HG03103 (cell line): Measurements from ENCODE around the gene SCART1.
"Not testable (repeated sequence)": the region's sequence is repeated elsewhere in the genome, so short reads cannot be mapped to it uniquely, and the experiment has no call there.

Source experiments
- ATAC-seq: cut with Tn5 transposase; IDR thresholded peaks from one replicate; pipeline ENCODE4 v1.9.1; 2021; ENCODE audit warnings: low read depth; ENCODE audit not compliant: unreplicated experiment

SCART1 gene

DNA sequence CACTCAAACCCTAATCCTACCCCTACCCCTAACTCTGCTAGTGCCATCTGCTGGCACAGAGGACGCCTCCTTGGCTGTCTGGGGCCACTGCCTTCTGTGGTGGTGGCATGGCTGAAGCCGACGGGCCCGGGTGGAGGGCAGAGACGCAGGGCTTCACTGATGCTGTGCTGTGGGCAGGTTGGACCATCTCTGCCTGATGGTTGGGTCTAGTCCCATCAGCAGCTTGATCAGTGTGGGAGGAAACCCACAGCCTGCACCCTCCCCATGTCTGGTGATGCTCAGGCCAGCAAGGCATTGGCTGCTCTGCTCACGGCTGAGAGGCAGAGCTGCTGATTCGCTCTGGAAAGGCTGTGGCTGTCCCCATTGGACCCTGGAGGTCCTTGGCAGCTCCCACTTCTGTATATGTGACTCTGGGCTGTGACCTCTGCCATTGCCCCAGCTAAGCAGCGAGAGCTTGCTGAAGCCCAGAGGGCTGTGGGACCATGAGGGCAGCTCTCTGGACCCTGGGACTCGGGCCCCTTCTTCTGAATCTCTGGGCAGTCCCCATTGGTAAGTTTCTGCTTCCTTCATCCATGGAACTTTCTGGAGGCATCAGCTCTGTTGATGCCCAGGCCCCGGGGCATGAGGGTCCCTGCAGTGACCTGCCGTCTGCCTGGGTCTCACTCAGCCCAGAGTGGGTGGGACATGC lies at the start of gene SCART1:
Gene SCART1 (plus strand): TSS at position 430 of the 688 bp plus-strand sequence. CDS start 53 bp downstream, at position 483.
- ATAC-seq: no peak

DNA sequence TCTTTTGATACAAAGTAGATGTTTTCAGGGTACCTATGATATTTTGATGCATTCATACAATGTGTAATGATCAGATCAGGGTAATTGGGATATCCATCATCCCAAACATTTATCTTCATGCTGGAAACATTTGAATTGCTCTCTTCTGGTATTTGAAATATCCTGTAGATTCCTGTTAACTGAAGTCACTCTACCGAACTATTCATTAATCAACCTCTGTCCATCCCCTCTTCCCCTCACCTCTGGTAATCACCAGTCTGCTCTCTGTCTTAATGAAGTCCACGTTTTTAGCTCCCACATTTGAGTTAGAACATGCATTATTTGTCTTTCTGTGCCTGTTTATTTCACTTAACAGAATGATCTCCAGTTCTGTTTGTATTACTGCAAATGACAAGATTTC lies 48.5 kb upstream of the SCART1 start:
- ATAC-seq: no peak

DNA sequence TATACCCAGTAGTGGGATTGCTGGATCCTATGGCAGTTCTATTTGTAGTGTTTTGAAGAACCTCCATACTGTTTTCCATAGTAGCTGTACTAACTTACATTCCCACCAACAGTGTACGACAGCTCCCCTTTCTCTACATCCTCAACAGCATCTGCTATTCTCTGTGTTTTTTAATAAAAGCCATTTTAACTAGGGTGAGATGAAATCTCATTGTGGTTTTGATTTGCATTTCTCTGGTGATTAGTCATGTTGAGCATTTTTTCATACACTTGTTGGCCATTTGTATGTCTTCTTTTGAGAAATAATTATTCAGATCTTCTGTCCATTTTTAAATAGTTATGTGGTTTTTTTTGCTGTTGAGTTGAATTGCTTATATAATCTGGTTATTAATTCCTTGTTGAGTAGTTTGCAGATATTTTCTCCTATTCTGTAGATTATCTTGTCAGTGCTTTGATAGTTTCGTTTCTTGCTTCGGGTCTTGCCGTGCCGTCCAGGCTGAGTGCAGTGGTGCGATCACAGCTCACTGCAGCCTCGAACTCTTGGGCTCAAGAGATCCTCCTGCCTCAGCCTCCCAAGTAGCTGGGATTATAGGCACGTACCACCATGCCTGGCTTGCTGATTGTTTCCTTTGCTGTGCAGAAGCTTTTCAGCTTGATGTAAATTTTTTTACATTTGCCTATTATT lies 47.8 kb upstream of the SCART1 start:
- peak; percentile 45 for ATAC-seq

DNA sequence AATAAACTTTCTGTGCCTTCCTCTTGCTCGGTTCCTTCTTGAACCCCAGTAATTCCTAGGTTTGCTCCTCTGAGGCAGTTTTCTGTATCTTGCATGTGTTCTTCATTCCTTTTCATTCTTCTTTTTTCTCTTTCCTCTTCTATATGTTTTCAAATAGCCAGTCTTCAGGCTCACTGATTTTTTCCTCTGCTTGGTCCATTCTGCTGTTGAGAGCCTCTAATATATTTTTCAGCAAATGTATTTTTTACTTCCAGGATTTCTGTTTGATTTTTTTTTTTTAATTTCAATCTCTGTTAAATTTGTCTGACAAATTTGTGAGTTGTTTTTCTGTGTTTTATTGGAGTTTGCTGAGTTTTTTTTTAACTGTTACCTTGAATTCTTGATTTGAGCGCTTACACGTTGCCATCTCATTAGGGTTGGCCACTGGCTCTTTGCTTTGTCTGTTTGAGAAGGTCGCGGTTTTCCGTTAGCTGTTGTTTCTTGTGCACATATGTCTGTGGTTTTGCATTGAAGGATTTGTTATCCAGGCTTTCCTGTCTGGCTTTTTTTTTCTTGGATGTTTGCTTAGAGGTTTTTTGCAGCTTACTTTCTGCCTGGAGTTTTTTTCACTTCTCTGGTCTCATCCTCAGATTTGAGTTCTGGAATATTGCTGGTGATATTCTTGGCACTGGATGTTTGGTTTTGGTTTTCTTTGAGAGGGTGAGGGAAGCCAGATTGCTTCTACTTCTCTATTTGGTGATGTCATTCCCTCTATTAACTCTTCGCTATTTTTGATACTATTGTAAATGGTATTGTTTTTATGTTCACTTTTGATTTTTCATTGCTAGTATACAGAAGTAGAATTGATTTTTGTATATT lies 42.0 kb upstream of the SCART1 start:
- no peak for ATAC-seq

DNA sequence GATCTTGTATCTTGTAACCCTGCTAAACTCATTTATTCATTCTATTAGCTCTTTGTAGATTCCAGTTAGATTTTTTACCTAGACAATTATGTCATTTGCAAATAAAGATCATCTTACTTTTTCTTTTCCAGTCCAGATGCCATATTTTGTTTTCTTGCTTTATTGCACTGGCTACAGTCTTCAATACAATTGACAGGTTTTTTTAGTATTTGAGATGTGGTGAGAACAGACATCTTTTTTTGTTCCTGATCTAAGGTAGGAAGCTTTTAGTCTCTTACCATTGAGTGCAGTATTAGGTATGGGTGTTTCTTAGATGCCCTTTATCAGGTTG lies 41.4 kb upstream of the SCART1 start:
- no peak for ATAC-seq

DNA sequence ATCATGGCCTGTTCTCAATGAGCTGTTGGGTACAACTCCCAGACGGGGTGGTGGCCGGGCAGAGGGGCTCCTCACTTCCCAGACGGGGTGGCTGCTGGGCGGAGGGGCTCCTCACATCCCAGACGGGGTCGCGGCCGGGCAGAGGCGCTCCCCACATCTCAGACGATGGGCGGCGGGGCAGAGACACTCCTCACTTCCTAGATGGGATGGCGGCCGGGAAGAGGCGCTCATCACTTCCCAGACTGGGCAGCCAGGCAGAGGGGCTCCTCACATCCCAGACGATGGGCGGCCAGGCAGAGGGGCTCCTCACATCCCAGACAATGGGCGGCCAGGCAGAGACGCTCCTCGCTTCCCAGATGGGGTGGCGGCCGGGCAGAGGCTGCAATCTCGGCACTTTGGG lies 39.3 kb upstream of the SCART1 start:
- not testable (repeated sequence) for ATAC-seq

DNA sequence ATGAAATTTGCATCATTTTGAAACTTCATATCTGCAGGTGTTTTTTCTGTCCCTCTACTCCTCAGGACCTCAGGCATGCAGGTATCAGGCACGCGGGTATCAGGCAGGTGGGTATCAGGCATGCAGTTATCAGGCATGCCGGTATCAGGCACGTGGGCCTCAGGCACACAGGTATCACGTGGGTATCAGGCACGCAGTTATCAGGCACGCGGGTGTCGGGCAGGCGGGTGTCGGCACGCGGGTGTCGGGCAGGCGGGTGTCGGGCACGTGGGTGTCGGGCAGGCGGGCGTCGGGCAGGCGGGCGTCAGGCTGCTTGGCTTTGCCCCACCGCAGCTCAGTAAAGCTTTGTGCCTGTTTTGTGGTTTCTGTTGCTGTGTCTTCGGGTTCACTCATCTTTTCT lies 38.0 kb upstream of the SCART1 start:
- ATAC-seq: no peak

DNA sequence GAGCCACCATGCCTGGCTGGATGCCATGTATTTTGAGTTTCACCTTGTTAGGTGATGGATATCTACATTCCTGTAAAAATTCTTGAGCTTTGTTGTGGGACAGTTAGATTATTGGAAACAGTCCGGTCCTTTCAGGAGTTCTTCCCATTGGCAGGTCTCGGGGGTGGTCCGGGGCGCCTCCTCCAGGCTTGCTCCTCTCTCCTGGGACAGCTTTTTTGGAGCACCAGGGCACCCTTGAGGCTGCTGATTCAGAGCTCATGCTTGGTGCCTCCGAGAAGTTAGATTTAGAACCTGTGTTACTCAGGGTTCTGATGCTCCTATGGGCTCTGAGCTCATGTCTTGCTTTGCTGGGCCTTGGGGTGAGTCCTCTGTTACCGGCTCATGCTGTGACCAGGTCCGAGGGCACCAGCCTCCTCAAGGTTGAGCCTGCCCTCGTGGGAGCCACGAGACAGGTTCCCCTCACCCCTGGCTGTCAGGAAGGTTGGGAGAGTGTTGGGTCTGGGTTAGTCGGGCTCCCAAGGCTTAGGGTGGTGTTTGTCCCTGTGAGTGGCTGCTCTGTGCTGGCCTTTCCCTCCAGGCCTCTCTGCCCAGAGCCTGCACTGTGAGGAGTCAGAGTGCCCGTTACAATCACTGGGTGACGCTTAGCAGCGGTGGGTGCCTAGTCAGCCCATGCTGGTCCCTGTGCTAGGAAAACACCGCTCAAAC lies 35.3 kb upstream of the SCART1 start:
- ATAC-seq: no peak

DNA sequence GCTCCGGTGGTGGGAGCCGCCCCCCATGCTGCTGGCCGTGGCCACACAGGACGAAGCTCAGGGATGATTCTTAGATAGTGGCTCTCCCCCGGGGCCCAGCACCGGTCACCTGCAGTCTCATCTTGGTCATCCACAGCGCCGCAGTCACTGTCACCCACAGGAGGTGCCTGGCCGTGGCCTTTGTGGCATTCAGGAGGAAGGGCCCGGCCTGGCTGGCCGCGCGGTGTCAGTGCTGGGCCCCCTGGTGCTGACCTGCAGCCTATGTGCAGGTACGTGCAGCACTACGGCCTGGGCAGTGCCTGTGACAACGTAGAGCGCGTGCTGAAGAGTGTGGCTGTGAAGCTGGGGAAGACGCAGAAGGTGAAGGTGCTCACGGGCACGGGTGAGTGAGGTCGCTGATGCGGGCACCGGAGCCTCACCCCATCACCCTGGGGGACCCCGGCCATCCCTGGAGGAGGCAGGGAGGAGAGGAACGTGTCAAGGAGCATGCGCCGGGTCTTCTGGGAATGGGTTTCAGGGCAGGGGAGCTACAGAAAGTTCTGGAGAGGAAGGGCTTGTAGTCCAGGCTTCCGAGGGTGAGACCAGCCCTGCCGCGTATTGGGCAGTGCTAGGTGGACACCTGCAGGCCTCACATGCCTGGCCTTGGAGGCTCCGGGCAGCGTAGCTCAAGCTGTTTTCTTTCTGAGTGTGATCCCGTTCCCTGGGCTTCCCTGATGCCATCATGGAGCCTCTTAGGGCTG lies 34.4 kb upstream of the SCART1 start:
- ATAC-seq: no peak

DNA sequence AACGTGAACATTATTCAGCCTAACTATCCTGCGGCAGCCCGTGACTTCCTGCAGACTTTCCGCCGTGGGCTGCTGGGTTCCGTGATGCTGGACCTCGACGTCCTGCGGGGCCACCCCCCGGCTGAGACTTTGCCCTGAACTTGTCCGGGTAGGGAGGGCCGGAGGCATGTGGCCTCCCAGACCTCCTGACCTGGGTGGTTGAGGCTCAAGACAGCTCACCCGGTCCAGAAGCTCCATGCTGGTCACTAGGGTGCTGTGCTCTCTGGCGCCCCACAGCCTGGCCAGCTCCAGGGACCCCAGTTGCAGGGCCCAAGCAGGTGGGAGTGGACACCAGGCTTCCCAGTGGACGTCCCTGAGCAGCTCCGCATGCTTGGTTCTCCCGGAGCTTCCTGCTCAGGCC lies 33.7 kb upstream of the SCART1 start:
- ATAC-seq: no peak

DNA sequence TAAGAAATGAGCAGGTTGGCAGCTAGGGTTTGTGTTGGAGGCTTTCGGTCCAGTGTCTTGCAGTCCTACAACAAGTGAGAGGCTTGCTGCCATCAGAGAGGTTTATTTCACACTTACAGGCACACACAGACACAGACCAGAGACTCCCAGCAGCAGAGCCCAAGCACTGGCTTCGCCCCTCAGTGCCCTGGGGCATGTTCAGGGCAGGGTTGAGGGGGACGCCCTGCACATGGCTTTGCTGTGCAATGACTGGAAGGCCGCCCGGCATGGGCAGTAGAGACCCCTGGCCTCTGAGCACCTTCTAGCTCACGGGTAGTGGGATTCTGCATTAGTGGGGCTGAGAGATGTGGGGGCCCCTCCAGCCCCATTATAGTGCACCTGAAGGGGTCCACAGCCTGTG lies 33.2 kb upstream of the SCART1 start:
- ATAC-seq: no peak

DNA sequence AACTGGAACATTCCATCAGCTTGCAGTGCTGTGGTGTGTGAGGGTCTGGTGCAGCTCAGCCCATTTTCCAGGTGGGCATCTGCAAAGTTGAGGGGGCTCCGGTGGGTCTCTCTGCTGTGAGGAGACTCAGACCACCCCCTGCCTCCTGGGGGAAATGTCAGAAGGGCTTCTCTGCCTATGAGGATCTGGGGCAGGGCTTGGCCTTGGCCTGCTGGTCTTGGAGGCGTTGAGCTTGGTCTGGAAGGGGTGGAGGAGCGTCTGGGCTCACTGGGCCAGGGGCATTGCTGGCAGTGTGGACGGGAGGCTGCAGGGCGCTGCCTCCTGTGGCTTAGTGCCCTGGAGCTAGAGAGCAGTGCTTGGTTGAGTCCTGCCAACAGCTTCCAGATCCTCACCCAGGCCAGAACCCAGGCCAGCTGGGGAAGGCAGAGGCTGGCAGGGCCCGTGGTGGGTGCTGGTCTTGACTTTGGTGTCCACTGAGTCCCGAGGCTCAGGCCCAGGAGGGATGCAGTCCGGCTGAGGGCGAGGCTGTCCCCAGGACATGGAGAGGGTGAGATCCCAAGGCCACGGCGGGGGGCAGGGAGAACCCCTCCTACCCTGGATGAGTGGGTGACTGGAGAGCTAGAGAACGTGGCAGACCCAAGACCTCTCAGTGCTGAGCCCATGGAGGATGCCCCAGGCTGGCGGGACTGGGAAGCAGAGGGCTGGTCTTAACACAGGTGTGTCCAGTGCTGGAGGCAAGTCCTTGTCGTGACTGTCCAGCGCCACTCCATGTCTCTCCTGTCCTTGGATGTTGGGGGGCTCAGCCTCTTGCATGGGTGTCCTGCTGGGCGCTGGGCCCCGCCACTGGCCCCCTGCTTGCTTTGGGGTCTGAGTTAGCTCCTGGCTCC lies 32.2 kb upstream of the SCART1 start:
- ATAC-seq: no peak

DNA sequence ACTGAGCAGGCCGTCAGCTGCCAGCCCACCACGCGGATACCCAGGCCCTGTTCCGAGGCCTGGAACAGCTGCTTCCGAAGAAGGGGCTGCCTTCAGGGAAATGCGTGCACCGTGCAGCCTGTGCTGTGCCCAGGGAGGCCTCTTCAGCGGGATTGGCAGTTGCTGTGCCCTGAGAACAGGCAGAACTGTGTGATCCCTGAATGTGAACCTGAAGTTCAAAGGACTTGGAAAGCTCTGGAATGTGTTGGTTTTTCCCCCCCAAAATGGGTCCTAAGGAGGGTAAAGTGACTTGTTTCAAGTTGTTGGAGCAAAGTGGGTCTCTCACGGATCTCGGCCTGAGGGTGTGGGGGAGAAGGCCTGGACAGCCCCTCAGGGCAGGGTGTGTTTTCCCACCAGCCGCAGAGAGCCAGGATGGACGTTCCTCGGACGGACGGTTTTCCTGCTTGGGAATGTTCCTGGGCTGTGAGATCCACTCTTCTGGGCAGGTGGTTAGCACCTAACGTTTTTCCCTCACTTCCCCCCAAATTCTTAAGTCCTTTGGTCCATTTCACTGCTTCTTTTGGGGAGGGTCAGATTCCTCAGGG lies 31.4 kb upstream of the SCART1 start:
- ATAC-seq: no peak

DNA sequence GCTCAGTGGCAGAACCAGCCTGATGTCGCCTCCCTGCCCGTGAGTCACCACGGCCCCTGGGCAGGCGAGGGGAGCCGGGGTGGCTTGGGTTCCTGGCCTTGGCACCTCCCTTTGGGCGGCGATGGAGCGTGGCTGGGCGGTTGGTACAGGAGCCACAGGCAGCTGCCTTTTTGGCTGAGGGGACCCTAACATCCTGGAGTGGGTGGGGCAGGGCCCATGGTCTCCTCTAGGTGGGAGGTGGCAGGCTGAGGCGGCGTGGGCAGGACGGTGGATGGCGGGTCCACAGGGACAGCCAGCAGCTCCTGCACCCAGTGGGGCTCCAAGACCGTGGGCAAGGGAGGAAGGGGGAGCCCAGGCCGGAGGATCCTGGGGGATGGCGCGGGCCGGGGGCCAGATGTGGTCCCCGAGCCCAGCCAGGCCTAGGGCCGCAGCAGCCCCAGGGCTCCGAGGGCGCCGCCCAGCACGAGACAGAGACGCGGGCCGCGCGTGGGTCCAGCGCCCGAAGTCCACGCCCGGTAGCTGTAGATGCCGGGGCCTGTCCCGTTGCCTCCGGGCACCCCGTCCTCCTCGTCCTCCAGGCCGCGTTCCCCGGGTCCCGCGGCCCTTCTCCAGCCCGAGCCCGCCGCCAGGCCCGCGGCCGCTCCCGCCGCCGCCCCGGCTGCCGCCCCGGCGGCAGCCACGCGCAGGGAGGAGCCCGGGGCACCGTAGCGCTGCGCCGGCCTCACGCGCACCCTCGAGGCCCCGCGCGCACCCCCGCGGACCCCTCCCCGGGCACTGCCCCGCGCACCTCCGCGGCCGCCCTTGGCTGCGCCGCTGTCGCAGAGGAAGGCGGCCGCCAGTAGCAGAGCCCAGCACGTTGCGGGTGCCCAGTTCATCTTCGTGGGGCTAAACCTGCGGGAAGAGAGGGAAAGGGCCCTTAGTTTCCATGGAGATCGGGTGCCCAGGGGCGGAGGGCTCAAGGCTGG lies 30.7 kb upstream of the SCART1 start:
- no peak for ATAC-seq

DNA sequence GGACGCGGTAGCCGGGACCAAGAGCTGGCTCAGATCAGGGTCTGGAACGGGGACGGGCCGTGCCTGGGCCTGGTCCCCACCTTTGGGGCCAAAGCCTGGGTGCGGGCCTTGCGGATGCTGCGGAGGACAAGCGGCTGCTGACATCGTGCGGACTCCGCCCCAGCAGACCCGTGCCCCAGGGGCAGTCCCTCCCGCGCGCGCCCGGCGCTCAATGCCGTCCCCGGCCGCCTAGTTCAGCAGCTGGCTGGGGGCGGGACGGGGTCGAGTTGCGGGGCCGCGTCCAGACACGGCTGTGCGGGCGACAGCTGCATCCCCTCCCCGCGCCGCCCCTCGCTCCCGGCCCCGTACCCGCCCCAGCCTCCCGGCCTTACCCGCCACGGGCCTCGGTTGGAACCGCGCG lies 29.6 kb upstream of the SCART1 start:
- not testable (repeated sequence) for ATAC-seq

DNA sequence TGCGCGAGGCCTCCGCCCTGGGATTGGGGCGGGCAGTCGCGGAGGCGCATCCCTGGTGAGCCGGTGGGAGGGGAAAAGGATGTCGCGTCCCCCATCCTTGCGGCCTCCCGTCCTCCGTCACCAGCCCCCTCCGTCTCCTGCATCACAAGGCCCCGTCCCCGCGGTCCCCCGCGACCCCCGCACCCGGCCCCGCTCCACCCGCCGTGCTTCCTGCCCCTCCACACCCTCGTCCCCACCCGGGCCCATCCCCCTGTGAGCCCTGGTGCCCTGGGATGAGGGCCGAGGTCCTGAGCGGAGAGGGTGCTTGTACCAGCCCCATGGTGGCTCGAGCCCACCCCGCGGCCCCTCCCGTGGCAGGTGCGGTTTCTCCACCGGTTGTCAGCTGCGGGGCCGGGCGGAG lies 29.1 kb upstream of the SCART1 start, which contains the start of gene SPRN:
Gene SPRN (minus strand): TSS at position 25 of the 400 bp plus-strand sequence. CDS start 944 bp downstream, outside the sequence.
- not testable (repeated sequence) for ATAC-seq

DNA sequence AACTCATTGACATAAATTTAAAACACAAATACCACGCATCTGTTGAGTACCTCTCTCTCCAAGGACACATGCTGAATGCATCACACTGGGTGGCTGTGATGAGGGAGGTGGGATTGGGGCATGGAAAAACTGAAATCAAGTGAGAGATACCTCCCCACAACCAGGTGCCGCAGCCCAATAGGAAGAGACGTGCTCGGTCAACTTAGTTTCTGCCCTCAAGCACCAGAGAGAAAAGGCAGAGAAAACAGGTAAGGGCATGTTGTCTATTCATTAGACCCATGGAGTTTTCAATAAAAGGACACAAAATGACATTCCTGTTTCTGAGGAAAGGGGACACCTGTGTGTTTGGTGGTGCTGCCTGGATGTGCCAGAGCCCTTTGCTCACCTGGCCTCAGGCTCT lies 24.2 kb upstream of the SCART1 start:
- ATAC-seq: not testable (repeated sequence)
